Renal cortex interstitium (tissue), 11 donors: ENCODE results near the gene RHOC. TPM values are rescaled to one million over a fixed set of nuclear protein-coding genes. Genes with fewer than 3 reads are reported as not detected.
"Not testable (repeated sequence)": the region's sequence is repeated elsewhere in the genome, so short reads cannot be mapped to it uniquely, and the experiment has no call there.

Source experiments
- DNase-seq, 11 donors: peaks; one replicate each; pipeline ENCODE4 v3.0.0-alpha.2; 2013; ENCODE audit warnings: low read depth in 9 of 11, low spot score in 4 of 11; ENCODE audit errors: extremely low read depth in 1 of 11
- polyA plus RNA-seq, 3 donors: library from polyadenylated mRNA; unstranded; fragments of 120-200 nt; gene quantifications; one replicate each; pipeline ENCODE4 v1.2.1, GENCODE V29; 2013; ENCODE audit not compliant: insufficient read length in 3 of 3

RHOC gene
- polyA plus RNA-seq, 3 donors: 191 to 248 (median 214) TPM

- DNase-seq: no peak
Measured at GRCh38 chr1:112722601-112723510, 15.9 kb upstream of the RHOC start.

GRCh38 chr1:112721966-112722524 lies 15.1 kb upstream of the RHOC start:
- DNase-seq: no peak

- DNase-seq: not testable (repeated sequence)
Measured at GRCh38 chr1:112721294-112721693, 14.4 kb upstream of the RHOC start.

- DNase-seq: no peak
Measured at GRCh38 chr1:112720800-112721199, 13.9 kb upstream of the RHOC start.

- DNase-seq: no peak
Measured at GRCh38 chr1:112719706-112720105, 12.8 kb upstream of the RHOC start.

- DNase-seq: peak in 1 of 11 donors; percentile 64
Measured at GRCh38 chr1:112718691-112719418, 11.9 kb upstream of the RHOC start.

- no peak for DNase-seq
Measured at GRCh38 chr1:112717263-112717873, 10.4 kb upstream of the RHOC start.

- peak in 10 of 11 donors; percentile 84 to 94 (median 89) for DNase-seq
Measured at GRCh38 chr1:112716133-112716720, 9.3 kb upstream of the RHOC start.

GRCh38 chr1:112715264-112716053 lies 8.5 kb upstream of the RHOC start, which contains the start of gene PPM1J:
PPM1J (minus strand) TSS chr1:112715332; CDS start chr1:112715301, 31 bp downstream.
- DNase-seq: peak in 9 of 11 donors; percentile 78 to 91 (median 82)

GRCh38 chr1:112714313-112715263 lies 7.7 kb upstream of the RHOC start:
- no peak for DNase-seq

GRCh38 chr1:112713466-112714312 lies 6.8 kb upstream of the RHOC start:
- DNase-seq: no peak

GRCh38 chr1:112712701-112713128 lies 5.8 kb upstream of the RHOC start:
- no peak for DNase-seq

GRCh38 chr1:112712191-112712590 lies 5.3 kb upstream of the RHOC start:
- DNase-seq: no peak

- no peak for DNase-seq
Measured at GRCh38 chr1:112711670-112712069, 4.7 kb upstream of the RHOC start.

GRCh38 chr1:112711041-112711440 lies 4.1 kb upstream of the RHOC start:
- no peak for DNase-seq

- DNase-seq: no peak
Measured at GRCh38 chr1:112710586-112710985, 3.7 kb upstream of the RHOC start.
